K562 (cell line): ENCODE data around the gene CDC45. TPM values are rescaled to one million over a fixed set of nuclear protein-coding genes. Genes with fewer than 3 reads are reported as not detected.

Experiments
- HDAC8 ChIP-seq: fragments of 450-650 bp; IDR thresholded peaks from 2 replicates; pipeline ENCODE4 v1.6.1; 2016; ENCODE audit warnings: mild to moderate bottlenecking, missing genetic modification characterization, moderate library complexity, missing compliant biosample characterization
- MAFF ChIP-seq: IDR thresholded peaks from 2 replicates; pipeline ENCODE4 v1.6.1; 2012; ENCODE audit warnings: low read length, improper control_type of control experiment
- MCM7 ChIP-seq, 2 experiments: fragments of 450-650 bp; IDR thresholded peaks; 2 replicates each; pipeline ENCODE4 v1.6.1; 2016 to 2018
- NBN ChIP-seq: fragments of 450-650 bp; IDR thresholded peaks from 2 replicates; pipeline ENCODE4 v1.6.1; 2016; ENCODE audit warnings: low read depth, mild to moderate bottlenecking
- PHB2 ChIP-seq: fragments of 450-650 bp; IDR thresholded peaks from 2 replicates; pipeline ENCODE4 v1.6.1; 2017; ENCODE audit warnings: low read depth
- PYGO2 ChIP-seq: fragments of 450-650 bp; IDR thresholded peaks from 2 replicates; pipeline ENCODE4 v1.6.1; 2016; ENCODE audit warnings: mild to moderate bottlenecking, missing genetic modification characterization, moderate library complexity, missing compliant biosample characterization
- SRF ChIP-seq, 2 experiments: fragments of 250-450, 450-650 bp in 1 of 2; sonication (Bioruptor Pico) in 1 of 2; sonication (generic) in 1 of 2; formaldehyde crosslinking; IDR thresholded peaks; 2 replicates each; pipeline versions ENCODE4 v1.5.0 to v1.5.1; 2020 to 2022; ENCODE audit warnings: mild to moderate bottlenecking in 1 of 2, missing genetic modification reagents in 1 of 2
- TOE1 ChIP-seq, 2 experiments: fragments of 450-650 bp in 1 of 2; sonication (generic) in 1 of 2; formaldehyde crosslinking in 1 of 2; IDR thresholded peaks; 2 replicates each; pipeline versions ENCODE4 v1.7.1 to v1.8.0; 2016 to 2022; ENCODE audit warnings: borderline replicate concordance in 2 of 2, mild to moderate bottlenecking in 2 of 2, antibody characterized with exemption in 1 of 2, inconsistent platforms in 1 of 2, low read depth in 1 of 2, missing genetic modification reagents in 1 of 2, moderate library complexity in 1 of 2
- TRIM28 ChIP-seq: fragments of 450-650 bp; IDR thresholded peaks from 2 replicates; pipeline ENCODE4 v1.6.1; 2017
- ZNF408 ChIP-seq: fragments of 250-450 bp; sonication (Bioruptor Pico); IDR thresholded peaks from 2 replicates; pipeline ENCODE4 v1.4.0; 2020; ENCODE audit warnings: low read depth, mild to moderate bottlenecking, moderate library complexity
- ZNF75A ChIP-seq: fragments of 450-650 bp; formaldehyde crosslinking; IDR thresholded peaks from 2 replicates; pipeline ENCODE4 v1.4.0; 2020; ENCODE audit warnings: mild to moderate bottlenecking
- ZNF764 ChIP-seq: fragments of 250-450 bp; sonication (Bioruptor Pico); IDR thresholded peaks from 2 replicates; pipeline ENCODE4 v1.4.0; 2020; ENCODE audit warnings: low read depth, mild to moderate bottlenecking, moderate library complexity
- polyA plus RNA-seq, 8 experiments: library from polyadenylated mRNA; depleted of rRNA in 4 of 8; stranded (reverse) in 5 of 8; unstranded in 3 of 8; fragments of >200 nt; fragmentation: Nextera tagmentation in 2 of 8; fragmentation: Illumina TruSeq in 1 of 8; extraction: Ambion mirVana in 2 of 8; extraction: Trizol in 1 of 8; gene quantifications; 2 replicates each; pipeline versions ENCODE4 v1.2.1 to v1.2.3, GENCODE V29; 2011 to 2014; ENCODE audit warnings: inconsistent platforms in 1 of 8, missing spikeins in 1 of 8
- total RNA-seq, 7 experiments: library from RNA; depleted of rRNA in 6 of 7; stranded (reverse); fragments of >200 nt in 6 of 7; fragmentation: Illumina TruSeq in 2 of 7; extraction: Trizol in 2 of 7; gene quantifications; 2 replicates each; pipeline versions ENCODE4 v1.2.1 to v1.2.3, GENCODE V29; 2011 to 2021; ENCODE audit warnings: low replicate concordance in 1 of 7
- TF ChIP-seq, protein P1 (sequence below): fragments of 450-650 bp; IDR thresholded peaks from 2 replicates; pipeline ENCODE4 v1.6.1; 2018; ENCODE audit not compliant: partially characterized antibody
- TF ChIP-seq, protein P2 (sequence below): fragments of 250-450 bp; sonication (Bioruptor Pico); IDR thresholded peaks from 2 replicates; pipeline ENCODE4 v1.9.0; 2021; ENCODE audit warnings: mild to moderate bottlenecking
- TF ChIP-seq, protein P3 (sequence below): fragments of 250-450 bp; sonication (Bioruptor Pico); IDR thresholded peaks from 2 replicates; pipeline ENCODE4 v1.4.0; 2020; ENCODE audit warnings: borderline replicate concordance
- TF ChIP-seq, protein P4 (sequence below): fragments of 250-450 bp; sonication (Bioruptor Pico); IDR thresholded peaks from 2 replicates; pipeline ENCODE4 v1.9.0; 2021; ENCODE audit warnings: mild to moderate bottlenecking, inconsistent platforms
- TF ChIP-seq, protein P5 (sequence below): fragments of 250-450 bp; sonication (Bioruptor Pico); IDR thresholded peaks from 2 replicates; pipeline ENCODE4 v1.5.0; 2022; ENCODE audit warnings: mild to moderate bottlenecking

Gene CDC45
- total and polyA plus RNA-seq, 9 of the 15 experiments (the other 6 are each of a cell fraction or from before 2014, with no cell fraction given): 251 to 580 (median 410) TPM

DNA sequence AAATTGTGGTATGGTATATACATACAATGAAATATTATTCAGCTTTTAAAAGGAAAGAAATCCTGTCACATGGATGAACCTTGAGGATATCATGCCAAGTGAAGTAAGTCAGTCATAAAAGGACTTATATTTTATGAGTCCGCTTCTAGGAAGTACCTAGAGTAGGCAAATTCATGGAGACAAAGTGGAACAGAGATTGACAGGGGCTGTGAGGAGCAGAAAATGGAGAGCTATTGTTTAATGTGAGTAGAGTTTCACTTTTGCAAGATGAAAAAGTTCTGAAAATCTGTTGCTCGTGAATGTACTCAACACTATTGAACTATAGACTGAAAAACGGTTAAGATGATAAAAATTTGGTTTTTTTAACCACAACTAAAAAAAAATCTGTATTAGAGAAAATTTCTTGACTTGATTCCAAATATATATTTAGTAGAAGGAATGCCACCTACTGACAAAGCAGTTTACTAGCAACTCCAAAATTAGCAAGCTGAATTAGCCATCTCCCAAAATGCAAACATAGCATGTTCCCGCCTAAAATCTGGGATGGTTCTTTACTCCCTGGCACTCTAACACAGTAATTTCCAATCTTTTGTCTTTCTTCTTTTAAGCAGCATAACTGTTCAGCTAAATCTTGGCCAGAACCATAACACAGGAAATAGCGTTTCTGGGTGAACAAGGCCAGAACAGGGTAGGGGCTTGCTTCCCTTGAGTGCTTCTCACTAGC lies 2.2 kb upstream of the CDC45 start (continued):
- TF ChIP-seq, protein P1, sequence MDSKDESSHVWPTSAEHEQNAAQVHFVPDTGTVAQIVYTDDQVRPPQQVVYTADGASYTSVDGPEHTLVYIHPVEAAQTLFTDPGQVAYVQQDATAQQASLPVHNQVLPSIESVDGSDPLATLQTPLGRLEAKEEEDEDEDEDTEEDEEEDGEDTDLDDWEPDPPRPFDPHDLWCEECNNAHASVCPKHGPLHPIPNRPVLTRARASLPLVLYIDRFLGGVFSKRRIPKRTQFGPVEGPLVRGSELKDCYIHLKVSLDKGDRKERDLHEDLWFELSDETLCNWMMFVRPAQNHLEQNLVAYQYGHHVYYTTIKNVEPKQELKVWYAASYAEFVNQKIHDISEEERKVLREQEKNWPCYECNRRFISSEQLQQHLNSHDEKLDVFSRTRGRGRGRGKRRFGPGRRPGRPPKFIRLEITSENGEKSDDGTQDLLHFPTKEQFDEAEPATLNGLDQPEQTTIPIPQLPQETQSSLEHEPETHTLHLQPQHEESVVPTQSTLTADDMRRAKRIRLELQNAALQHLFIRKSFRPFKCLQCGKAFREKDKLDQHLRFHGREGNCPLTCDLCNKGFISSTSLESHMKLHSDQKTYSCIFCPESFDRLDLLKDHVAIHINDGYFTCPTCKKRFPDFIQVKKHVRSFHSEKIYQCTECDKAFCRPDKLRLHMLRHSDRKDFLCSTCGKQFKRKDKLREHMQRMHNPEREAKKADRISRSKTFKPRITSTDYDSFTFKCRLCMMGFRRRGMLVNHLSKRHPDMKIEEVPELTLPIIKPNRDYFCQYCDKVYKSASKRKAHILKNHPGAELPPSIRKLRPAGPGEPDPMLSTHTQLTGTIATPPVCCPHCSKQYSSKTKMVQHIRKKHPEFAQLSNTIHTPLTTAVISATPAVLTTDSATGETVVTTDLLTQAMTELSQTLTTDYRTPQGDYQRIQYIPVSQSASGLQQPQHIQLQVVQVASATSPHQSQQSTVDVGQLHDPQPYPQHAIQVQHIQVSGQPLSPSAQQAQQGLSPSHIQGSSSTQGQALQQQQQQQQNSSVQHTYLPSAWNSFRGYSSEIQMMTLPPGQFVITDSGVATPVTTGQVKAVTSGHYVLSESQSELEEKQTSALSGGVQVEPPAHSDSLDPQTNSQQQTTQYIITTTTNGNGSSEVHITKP: no peak
- TF ChIP-seq ZNF764 (peak; percentile 59; the same call in 1 of the 2 replicates), PYGO2 (no peak), TRIM28 (no peak), TOE1 (IDR thresholded peaks at IDR 0.05; ENCODE audit: borderline replicate concordance) (no peak), TOE1 (CRISPR knock-in tag; IDR thresholded peaks at IDR 0.05; ENCODE audit: borderline replicate concordance, low read depth) (no peak), ZNF408 (no peak), HDAC8 (tag) (no peak), NBN (no peak), PHB2 (no peak), ZNF75A (CRISPR knock-in tag) (peak; percentile 7; the same call in 1 of the 2 replicates), SRF (CRISPR knock-in tag; IDR thresholded peaks at IDR 0.05) (no peak), MCM7 (IDR thresholded peaks at IDR 0.05) (no peak), MAFF (peak; percentile 42; the same call in 1 of the 2 replicates)
- TF ChIP-seq, protein P2, sequence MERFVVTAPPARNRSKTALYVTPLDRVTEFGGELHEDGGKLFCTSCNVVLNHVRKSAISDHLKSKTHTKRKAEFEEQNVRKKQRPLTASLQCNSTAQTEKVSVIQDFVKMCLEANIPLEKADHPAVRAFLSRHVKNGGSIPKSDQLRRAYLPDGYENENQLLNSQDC (CRISPR knock-in tag): peak; percentile 69; the same call in 1 of the 2 replicates
- TF ChIP-seq, protein P3, sequence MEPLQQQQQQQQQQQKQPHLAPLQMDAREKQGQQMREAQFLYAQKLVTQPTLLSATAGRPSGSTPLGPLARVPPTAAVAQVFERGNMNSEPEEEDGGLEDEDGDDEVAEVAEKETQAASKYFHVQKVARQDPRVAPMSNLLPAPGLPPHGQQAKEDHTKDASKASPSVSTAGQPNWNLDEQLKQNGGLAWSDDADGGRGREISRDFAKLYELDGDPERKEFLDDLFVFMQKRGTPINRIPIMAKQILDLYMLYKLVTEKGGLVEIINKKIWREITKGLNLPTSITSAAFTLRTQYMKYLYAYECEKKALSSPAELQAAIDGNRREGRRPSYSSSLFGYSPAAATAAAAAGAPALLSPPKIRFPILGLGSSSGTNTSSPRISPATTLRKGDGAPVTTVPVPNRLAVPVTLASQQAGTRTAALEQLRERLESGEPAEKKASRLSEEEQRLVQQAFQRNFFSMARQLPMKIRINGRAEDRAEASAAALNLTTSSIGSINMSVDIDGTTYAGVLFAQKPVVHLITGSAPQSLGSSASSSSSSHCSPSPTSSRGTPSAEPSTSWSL (CRISPR knock-in tag): no peak
- TF ChIP-seq, protein P4, sequence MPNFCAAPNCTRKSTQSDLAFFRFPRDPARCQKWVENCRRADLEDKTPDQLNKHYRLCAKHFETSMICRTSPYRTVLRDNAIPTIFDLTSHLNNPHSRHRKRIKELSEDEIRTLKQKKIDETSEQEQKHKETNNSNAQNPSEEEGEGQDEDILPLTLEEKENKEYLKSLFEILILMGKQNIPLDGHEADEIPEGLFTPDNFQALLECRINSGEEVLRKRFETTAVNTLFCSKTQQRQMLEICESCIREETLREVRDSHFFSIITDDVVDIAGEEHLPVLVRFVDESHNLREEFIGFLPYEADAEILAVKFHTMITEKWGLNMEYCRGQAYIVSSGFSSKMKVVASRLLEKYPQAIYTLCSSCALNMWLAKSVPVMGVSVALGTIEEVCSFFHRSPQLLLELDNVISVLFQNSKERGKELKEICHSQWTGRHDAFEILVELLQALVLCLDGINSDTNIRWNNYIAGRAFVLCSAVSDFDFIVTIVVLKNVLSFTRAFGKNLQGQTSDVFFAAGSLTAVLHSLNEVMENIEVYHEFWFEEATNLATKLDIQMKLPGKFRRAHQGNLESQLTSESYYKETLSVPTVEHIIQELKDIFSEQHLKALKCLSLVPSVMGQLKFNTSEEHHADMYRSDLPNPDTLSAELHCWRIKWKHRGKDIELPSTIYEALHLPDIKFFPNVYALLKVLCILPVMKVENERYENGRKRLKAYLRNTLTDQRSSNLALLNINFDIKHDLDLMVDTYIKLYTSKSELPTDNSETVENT (CRISPR knock-in tag): 0 out of 2 replicates have a peak, but pooled peaks have one; percentile 47
- TF ChIP-seq, protein P5, sequence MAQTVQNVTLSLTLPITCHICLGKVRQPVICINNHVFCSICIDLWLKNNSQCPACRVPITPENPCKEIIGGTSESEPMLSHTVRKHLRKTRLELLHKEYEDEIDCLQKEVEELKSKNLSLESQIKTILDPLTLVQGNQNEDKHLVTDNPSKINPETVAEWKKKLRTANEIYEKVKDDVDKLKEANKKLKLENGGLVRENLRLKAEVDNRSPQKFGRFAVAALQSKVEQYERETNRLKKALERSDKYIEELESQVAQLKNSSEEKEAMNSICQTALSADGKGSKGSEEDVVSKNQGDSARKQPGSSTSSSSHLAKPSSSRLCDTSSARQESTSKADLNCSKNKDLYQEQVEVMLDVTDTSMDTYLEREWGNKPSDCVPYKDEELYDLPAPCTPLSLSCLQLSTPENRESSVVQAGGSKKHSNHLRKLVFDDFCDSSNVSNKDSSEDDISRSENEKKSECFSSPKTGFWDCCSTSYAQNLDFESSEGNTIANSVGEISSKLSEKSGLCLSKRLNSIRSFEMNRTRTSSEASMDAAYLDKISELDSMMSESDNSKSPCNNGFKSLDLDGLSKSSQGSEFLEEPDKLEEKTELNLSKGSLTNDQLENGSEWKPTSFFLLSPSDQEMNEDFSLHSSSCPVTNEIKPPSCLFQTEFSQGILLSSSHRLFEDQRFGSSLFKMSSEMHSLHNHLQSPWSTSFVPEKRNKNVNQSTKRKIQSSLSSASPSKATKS (CRISPR knock-in tag): 0 out of 2 replicates have a peak, but pooled peaks have one; percentile 59
